Fibroblast of lung (primary cell): ENCODE measurements around the gene ESRRA.

Experiments
- CTCF ChIP-seq, 2 donors: IDR thresholded peaks in 1 of 2; conservative IDR thresholded peaks in 1 of 2; 1 replicate in 1 of 2; 2 replicates in 1 of 2; pipeline ENCODE4 v1.5.1; 2011 to 2012; ENCODE audit warnings: low read length in 2 of 2, control low read depth in 1 of 2, inconsistent platforms in 1 of 2, low read depth in 1 of 2, mild to moderate bottlenecking in 1 of 2
- EZH2 ChIP-seq: IDR thresholded peaks from 2 replicates; pipeline ENCODE4 v1.5.1; 2012; ENCODE audit warnings: low read length, control low read depth, mild to moderate bottlenecking; ENCODE audit errors: missing control alignments

GRCh38 chr11:64291262-64291751 is 14.0 kb upstream of the ESRRA start, which contains the start of gene KCNK4:
- no peak for TF ChIP-seq CTCF (conservative IDR thresholded peaks at IDR 0.05 in 1 of 2, IDR thresholded peaks at IDR 0.05 in 1 of 2; ENCODE audit: low read depth in 1 of 2, low read length in 2 of 2)
- no peak for TF ChIP-seq EZH2
